AG09309 (cell line): ENCODE results near the gene PRM1.

Source experiments
- DNase-seq: peaks from one replicate; pipeline ENCODE4 v3.0.0-alpha.2; 2010; ENCODE audit warnings: low read depth
- H3K4me3 ChIP-seq: 2 replicates; pipeline ENCODE4 v1.5.1; 2011; ENCODE audit warnings: mild to moderate bottlenecking, low read depth, low read length, moderate library complexity; ENCODE audit not compliant: control insufficient read depth
- CTCF ChIP-seq: IDR thresholded peaks from 2 replicates; pipeline ENCODE4 v1.5.1; 2011; ENCODE audit warnings: mild to moderate bottlenecking, low read depth, low read length, inconsistent platforms; ENCODE audit not compliant: insufficient read depth, control insufficient read depth; ENCODE audit errors: missing control alignments

The PRM1 gene

GRCh38 chr16:11270602-11271162 lies 10.4 kb downstream of the PRM1 start:
- DNase-seq: no peak
- no peak for TF ChIP-seq CTCF
- no peak overlapping the region for H3K4me3 ChIP-seq

- no peak for DNase-seq
- no peak for TF ChIP-seq CTCF
- no peak within 1 kb of the TSS for H3K4me3 ChIP-seq
Measured at GRCh38 chr16:11268921-11269375, 12.2 kb downstream of the PRM1 start, which contains the start of gene TNP2. Gene TNP2 (minus strand): TSS chr16:11269325. CDS start chr16:11269262, 63 bp downstream.

GRCh38 chr16:11265124-11265523 lies 16.0 kb downstream of the PRM1 start:
- no peak for TF ChIP-seq CTCF
- no peak overlapping the region for H3K4me3 ChIP-seq
- DNase-seq: no peak

GRCh38 chr16:11264155-11264832 lies 16.8 kb downstream of the PRM1 start:
- no peak for TF ChIP-seq CTCF
- DNase-seq: no peak
- no peak overlapping the region for H3K4me3 ChIP-seq

GRCh38 chr16:11263737-11264136 lies 17.4 kb downstream of the PRM1 start:
- no peak for TF ChIP-seq CTCF
- H3K4me3 ChIP-seq: no peak overlapping the region
- DNase-seq: no peak

- no peak for TF ChIP-seq CTCF
- no peak overlapping the region for H3K4me3 ChIP-seq
- no peak for DNase-seq
Measured at GRCh38 chr16:11262915-11263314, 18.2 kb downstream of the PRM1 start.
